WERI-Rb-1 (cell line): ENCODE data around the gene LEAP2.

Experiments
- DNase-seq: peaks from one replicate; pipeline ENCODE4 v3.0.0-alpha.2; 2020
- H3K27ac ChIP-seq: fragments of 250-450 bp; sonication (Bioruptor Pico); 2 replicates; pipeline ENCODE4 v1.5.1; 2020; ENCODE audit warnings: mild to moderate bottlenecking, moderate library complexity
- H3K27me3 ChIP-seq: fragments of 250-450 bp; sonication (Bioruptor Pico); 2 replicates; pipeline ENCODE4 v1.5.1; 2021; ENCODE audit warnings: mild to moderate bottlenecking, low read depth, moderate library complexity; ENCODE audit not compliant: insufficient read depth, severe bottlenecking
- H3K36me3 ChIP-seq: fragments of 250-450 bp; sonication (Bioruptor Pico); 2 replicates; pipeline ENCODE4 v1.5.1; 2020; ENCODE audit warnings: mild to moderate bottlenecking, moderate library complexity
- H3K4me3 ChIP-seq: 2 replicates; pipeline ENCODE4 v1.5.1; 2011; ENCODE audit warnings: low read depth, mild to moderate bottlenecking, control low read depth, low read length
- H3K9me3 ChIP-seq: fragments of 250-450 bp; sonication (Bioruptor Pico); 2 replicates; pipeline ENCODE4 v1.5.1; 2021; ENCODE audit warnings: mild to moderate bottlenecking, moderate library complexity; ENCODE audit not compliant: severe bottlenecking
- TF ChIP-seq, protein P1 (sequence below): IDR thresholded peaks from 2 replicates; pipeline ENCODE4 v1.5.1; 2011; ENCODE audit warnings: low read depth, mild to moderate bottlenecking, control low read depth, inconsistent platforms, low read length

The LEAP2 gene, protein sequence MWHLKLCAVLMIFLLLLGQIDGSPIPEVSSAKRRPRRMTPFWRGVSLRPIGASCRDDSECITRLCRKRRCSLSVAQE

DNA sequence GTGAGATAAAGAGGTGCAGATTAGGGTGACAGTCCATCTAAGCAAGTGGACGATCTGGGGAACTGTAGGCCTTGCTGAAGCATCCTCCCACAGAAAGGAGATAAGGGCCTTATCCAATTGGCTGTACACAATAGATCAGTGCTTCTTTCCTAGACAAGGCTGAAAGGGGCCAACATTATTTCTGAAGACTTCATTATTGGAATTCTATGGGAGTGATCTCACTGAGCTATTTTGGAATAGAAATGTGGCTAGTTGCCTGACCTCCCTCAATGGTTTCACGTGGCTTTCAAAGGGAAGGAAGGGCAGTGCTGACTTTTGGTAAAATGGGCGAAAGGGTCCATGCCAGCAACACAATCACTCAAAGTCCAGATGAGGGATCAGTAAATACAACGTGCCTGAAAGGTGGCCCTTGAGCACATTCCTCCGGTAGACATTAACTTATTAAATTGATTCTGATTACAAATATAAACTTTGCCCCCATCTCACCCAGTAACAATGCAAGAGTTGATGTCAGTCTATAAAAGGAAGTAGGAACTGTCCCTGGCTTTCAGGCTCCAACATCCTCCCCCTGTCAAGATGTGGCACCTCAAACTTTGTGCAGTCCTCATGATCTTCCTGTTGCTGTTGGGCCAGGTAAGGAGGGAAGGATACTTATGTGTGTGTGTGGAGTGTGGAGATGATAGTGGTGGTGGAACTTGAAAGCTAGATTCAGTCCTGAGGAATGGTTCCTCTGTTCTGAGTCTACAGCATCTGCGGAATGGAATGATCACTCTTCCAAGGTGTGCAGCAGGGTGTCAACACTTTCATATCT is at the start of gene LEAP2:
Gene LEAP2, plus strand, starts transcription at position 550 of the 811 bp plus-strand sequence. Its CDS starts 27 bp downstream, at position 577.
- Histone ChIP-seq H3K4me3 (no peak within 1 kb of the TSS), H3K27me3 (no peaks in the 10 kb centered on the region), H3K36me3 (peaks cover 47% of the 10 kb centered on the region), H3K27ac (no peak within 1 kb of the TSS), H3K9me3 (no peaks in the 10 kb centered on the region)
- no peak for DNase-seq
- TF ChIP-seq, protein P1, sequence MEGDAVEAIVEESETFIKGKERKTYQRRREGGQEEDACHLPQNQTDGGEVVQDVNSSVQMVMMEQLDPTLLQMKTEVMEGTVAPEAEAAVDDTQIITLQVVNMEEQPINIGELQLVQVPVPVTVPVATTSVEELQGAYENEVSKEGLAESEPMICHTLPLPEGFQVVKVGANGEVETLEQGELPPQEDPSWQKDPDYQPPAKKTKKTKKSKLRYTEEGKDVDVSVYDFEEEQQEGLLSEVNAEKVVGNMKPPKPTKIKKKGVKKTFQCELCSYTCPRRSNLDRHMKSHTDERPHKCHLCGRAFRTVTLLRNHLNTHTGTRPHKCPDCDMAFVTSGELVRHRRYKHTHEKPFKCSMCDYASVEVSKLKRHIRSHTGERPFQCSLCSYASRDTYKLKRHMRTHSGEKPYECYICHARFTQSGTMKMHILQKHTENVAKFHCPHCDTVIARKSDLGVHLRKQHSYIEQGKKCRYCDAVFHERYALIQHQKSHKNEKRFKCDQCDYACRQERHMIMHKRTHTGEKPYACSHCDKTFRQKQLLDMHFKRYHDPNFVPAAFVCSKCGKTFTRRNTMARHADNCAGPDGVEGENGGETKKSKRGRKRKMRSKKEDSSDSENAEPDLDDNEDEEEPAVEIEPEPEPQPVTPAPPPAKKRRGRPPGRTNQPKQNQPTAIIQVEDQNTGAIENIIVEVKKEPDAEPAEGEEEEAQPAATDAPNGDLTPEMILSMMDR, result no peak

DNA sequence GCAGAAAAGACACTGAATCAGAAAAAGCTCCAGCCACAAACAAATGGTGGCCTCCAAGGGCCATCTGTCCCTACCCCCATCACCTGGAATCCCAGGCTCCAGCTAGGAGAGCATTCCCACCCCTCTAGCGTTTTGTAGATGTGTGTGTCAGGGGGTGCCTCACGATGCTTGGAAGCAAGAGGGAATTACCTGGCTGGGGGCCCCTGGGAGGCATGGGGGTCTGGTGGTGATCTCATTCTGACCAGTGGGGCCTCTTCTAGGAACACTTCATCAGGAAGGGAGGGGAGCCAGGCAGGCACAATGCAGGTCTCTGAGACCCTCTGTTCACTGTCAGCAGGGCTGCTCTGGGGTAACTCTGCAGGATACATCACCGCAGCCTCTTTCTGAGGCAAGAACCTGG is 49.0 kb upstream of the LEAP2 start:
- Histone ChIP-seq H3K9me3 (no peaks in the 10 kb centered on the region), H3K27ac (no peak overlapping the region), H3K27me3 (no peaks in the 10 kb centered on the region), H3K4me3 (no peak overlapping the region), H3K36me3 (no peaks in the 10 kb centered on the region; the same call in none of the 2 replicates)
- TF ChIP-seq, protein P1, result no peak
- DNase-seq, result no peak

DNA sequence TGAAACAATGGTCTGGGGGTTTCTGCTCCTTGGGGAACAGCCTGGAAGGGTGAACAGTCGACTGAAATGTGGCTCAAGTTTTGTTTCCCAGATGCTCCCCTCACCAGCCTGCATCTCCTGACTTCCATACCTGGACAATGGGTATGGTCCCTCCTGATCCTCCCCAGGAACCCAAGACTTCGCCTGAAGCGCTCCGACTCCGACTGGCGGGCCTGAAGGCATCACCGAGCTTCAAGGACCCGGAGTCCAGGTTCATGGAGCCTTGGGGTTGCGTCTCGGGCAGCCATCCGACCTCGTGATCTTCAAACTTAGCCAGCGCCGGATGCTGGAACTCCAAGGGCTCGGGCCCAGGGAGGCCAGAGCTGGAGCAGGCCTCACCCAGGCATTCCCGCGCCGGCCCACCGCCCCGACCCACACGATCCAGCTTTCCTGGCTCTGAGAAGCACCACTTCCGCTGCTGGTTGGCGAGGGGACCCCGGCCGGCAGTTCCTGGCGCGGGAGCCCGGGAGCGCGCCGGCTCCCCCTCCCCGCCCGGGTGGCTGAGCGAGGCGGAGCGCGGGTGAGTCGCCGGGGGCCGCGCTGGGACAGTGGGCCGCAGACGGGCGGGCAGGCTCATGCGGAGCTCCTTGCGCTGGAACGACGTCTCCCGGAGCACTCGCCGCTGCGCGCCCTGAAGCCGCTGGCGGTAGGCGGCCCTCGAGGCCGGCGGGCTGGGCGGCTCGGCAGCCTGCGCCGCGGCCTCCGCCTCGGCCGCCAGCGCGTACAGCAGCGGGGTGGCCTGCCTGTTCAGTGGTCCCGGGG is 48.2 kb upstream of the LEAP2 start:
- TF ChIP-seq, protein P1, result no peak
- DNase-seq, result no peak
- Histone ChIP-seq H3K9me3 (no peaks in the 10 kb centered on the region), H3K27ac (no peak overlapping the region), H3K27me3 (no peaks in the 10 kb centered on the region), H3K36me3 (no peaks in the 10 kb centered on the region; the same call in none of the 2 replicates), H3K4me3 (no peak overlapping the region)

DNA sequence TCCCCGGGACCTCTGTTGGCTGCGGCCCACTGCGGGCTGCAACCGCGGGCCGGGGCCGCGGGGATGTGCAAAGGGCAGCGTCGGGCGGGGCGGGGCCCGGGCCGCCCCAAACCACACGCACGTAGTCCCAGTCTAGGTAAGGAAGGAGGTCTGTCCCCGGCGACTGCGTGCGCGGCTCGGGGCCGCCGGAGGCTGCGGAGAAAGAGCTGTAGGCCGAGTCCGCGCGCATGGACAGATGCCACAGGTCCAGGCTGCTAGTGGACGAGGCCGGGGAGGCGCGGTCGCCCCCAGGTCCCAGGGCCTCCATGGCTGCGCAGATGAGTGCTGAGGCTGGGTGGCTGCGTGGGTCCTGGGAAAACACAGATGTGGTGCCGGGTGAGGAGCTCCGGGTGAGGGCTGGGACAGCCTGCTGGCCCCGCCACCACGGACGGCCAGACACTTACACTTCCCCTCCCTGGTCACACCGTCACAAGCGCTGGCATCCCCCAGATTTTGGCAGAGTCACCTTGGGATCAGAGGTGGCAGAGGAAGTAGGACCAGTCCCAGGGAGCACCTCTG is 47.6 kb upstream of the LEAP2 start:
- H3K27me3 ChIP-seq, result no peaks in the 10 kb centered on the region

DNA sequence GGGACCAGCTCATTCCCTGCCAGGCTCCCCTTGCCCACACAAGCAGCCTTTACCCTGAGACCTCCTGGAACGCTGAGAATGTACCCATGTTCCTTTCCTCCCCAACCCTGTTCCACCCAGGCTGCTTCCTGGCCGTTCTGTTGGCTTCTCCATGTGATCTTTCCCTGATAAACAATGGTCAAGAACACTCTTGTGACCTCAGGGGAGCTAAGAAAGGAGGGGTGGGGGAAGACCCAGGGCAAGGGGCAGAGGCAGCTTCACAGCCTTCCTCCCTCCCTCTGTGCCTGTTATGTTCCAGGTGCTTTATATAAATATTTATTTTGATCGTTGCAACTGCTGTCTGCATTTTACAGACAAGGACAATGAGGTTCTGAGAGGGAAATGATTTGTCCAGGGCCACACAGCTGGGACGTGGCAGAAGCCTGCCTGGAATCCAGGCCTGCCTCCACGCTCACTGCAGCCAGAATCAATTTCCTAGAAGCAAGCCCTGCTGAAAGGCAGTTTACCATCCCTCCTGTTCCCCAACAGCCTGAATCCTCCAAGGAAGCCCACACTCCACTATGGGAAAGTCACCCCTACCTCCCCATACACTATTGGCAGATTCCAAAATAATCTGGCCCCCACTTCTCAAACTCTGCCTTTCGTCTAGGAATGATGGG is 46.9 kb upstream of the LEAP2 start:
- H3K36me3 ChIP-seq, result no peaks in the 10 kb centered on the region; the same call in none of the 2 replicates
- no peak overlapping the region for H3K27ac ChIP-seq
- H3K9me3 ChIP-seq, result no peaks in the 10 kb centered on the region
- H3K27me3 ChIP-seq, result no peaks in the 10 kb centered on the region
- H3K4me3 ChIP-seq, result no peak overlapping the region
- DNase-seq, result no peak
- TF ChIP-seq, protein P1, result no peak

More for the DNA sequence above, 47.6 kb upstream of the LEAP2 start:
- no peak overlapping the region for H3K27ac ChIP-seq
- TF ChIP-seq, protein P1, result no peak
- no peak overlapping the region for H3K4me3 ChIP-seq
- H3K9me3 ChIP-seq, result no peaks in the 10 kb centered on the region
- H3K36me3 ChIP-seq, result no peaks in the 10 kb centered on the region; the same call in none of the 2 replicates
- DNase-seq, result no peak
